GM12891 (cell line): Measurements from ENCODE around the gene MED12L.

Experiments used
- POLR2A ChIP-seq: IDR thresholded peaks from 2 replicates; pipeline ENCODE4 v1.6.1; 2011; ENCODE audit warnings: low read depth, low read length, control low read depth
- POLR2AphosphoS5 ChIP-seq: IDR thresholded peaks from 2 replicates; pipeline ENCODE4 v1.6.1; 2011; ENCODE audit warnings: low read depth, low read length, control low read depth
- POU2F2 ChIP-seq: IDR thresholded peaks from 2 replicates; pipeline ENCODE4 v1.6.1; 2011; ENCODE audit warnings: low read depth, mild to moderate bottlenecking, control low read depth, low read length, moderate library complexity
- SPI1 ChIP-seq: IDR thresholded peaks from 2 replicates; pipeline ENCODE4 v1.6.1; 2011; ENCODE audit warnings: low read depth, low read length, control low read depth
- TAF1 ChIP-seq: IDR thresholded peaks from 2 replicates; pipeline ENCODE4 v1.6.1; 2011; ENCODE audit warnings: low read depth, low read length, control low read depth

GRCh38 chr3:151269631-151270030 is 184.2 kb downstream of the MED12L start:
- TF ChIP-seq POLR2AphosphoS5 (no peak), TAF1 (no peak), POU2F2 (no peak), POLR2A (no peak), SPI1 (no peak)
